ENCODE results near the gene DACH1. TPM values are rescaled to one million over a fixed set of nuclear protein-coding genes. Genes with fewer than 3 reads are reported as not detected.

Gene DACH1
- total RNA-seq, 1 donor from 2014 or later = 1.2 TPM

GRCh38 chr13:71515744-71516038, 351.3 kb downstream of the DACH1 start:
- no peak for TF ChIP-seq CTCF (IDR thresholded peaks at IDR 0.05; ENCODE audit: insufficient read depth, low read length, poor library complexity, severe bottlenecking)
- no peaks in the 10 kb centered on the region for H3K36me3 ChIP-seq (ENCODE audit: control insufficient read depth, insufficient read depth, low read length)
- no peak for DNase-seq (ENCODE audit: low read depth)
- H3K27me3 ChIP-seq (ENCODE audit: control insufficient read depth, insufficient read depth, low read length) = no peaks in the 10 kb centered on the region
- no peak overlapping the region for H3K4me3 ChIP-seq (ENCODE audit: low read depth, low read length)

GRCh38 chr13:71514900-71515743, 351.9 kb downstream of the DACH1 start:
- TF ChIP-seq CTCF (IDR thresholded peaks at IDR 0.05; ENCODE audit: insufficient read depth, low read length, poor library complexity, severe bottlenecking) = no peak
- H3K4me3 ChIP-seq (ENCODE audit: low read depth, low read length) = no peak overlapping the region
- no peaks in the 10 kb centered on the region for H3K36me3 ChIP-seq (ENCODE audit: control insufficient read depth, insufficient read depth, low read length)
- no peak for DNase-seq (ENCODE audit: low read depth)
- H3K27me3 ChIP-seq (ENCODE audit: control insufficient read depth, insufficient read depth, low read length) = no peaks in the 10 kb centered on the region

GRCh38 chr13:71513411-71514033, 353.5 kb downstream of the DACH1 start:
- no peaks in the 10 kb centered on the region for H3K36me3 ChIP-seq (ENCODE audit: control insufficient read depth, insufficient read depth, low read length)
- TF ChIP-seq CTCF (IDR thresholded peaks at IDR 0.05; ENCODE audit: insufficient read depth, low read length, poor library complexity, severe bottlenecking) = no peak
- H3K27me3 ChIP-seq (ENCODE audit: control insufficient read depth, insufficient read depth, low read length) = no peaks in the 10 kb centered on the region
- no peak overlapping the region for H3K4me3 ChIP-seq (ENCODE audit: low read depth, low read length)
- DNase-seq (ENCODE audit: low read depth) = no peak

GRCh38 chr13:71503781-71504180, 363.2 kb downstream of the DACH1 start:
- Histone ChIP-seq H3K36me3 (ENCODE audit: control insufficient read depth, insufficient read depth, low read length) (no peaks in the 10 kb centered on the region), H3K27me3 (ENCODE audit: control insufficient read depth, insufficient read depth, low read length) (no peaks in the 10 kb centered on the region), H3K4me3 (ENCODE audit: low read depth, low read length) (no peak overlapping the region)
- no peak for TF ChIP-seq CTCF (IDR thresholded peaks at IDR 0.05; ENCODE audit: insufficient read depth, low read length, poor library complexity, severe bottlenecking)
- DNase-seq (ENCODE audit: low read depth) = no peak

GRCh38 chr13:71499944-71500514, 367.0 kb downstream of the DACH1 start:
- Histone ChIP-seq H3K36me3 (ENCODE audit: control insufficient read depth, insufficient read depth, low read length) (no peaks in the 10 kb centered on the region), H3K27me3 (ENCODE audit: control insufficient read depth, insufficient read depth, low read length) (no peaks in the 10 kb centered on the region)
- no peak for DNase-seq (ENCODE audit: low read depth)

More at GRCh38 chr13:71499944-71500514, 367.0 kb downstream of the DACH1 start:
- TF ChIP-seq CTCF (IDR thresholded peaks at IDR 0.05; ENCODE audit: insufficient read depth, low read length, poor library complexity, severe bottlenecking) = no peak
- no peak overlapping the region for H3K4me3 ChIP-seq (ENCODE audit: low read depth, low read length)

Data from kidney epithelial cell (primary cell).